A549 (cell line): Measurements from ENCODE around the gene MIS18BP1. TPM values are rescaled to one million over a fixed set of nuclear protein-coding genes. Genes with fewer than 3 reads are reported as not detected.

Experiments
- ATAC-seq, 2 experiments: fragments of 200-7000 bp in 1 of 2; fragments of >200 bp in 1 of 2; cut with Nextera tagmentation in 1 of 2; cut with Tn5 transposase in 1 of 2; 3 replicates each; pipeline versions ENCODE4 v1.8.0 to v1.9.1; 2018 to 2020; ENCODE audit warnings: mild to moderate bottlenecking in 1 of 2, moderate library complexity in 1 of 2
- CTCF ChIA-PET: fragments of 300-600 bp; sonication (Branson Sonifier 250); formaldehyde crosslinking; extraction: SDS; loops from one replicate; lab custom pipeline; 2021; ENCODE audit warnings: antibody characterized with exemption, inconsistent platforms; lab: Yijun Ruan, JAX
- POLR2A ChIA-PET: fragments of 350-600 bp; formaldehyde crosslinking; extraction: SDS; loops from one replicate; lab custom pipeline; 2021; ENCODE audit warnings: antibody characterized with exemption, inconsistent platforms; lab: Yijun Ruan, JAX
- DNase-seq, 2 experiments: peaks; one replicate each; pipeline versions ENCODE4 v3.0.0 to v3.0.0-alpha.2; 2011 to 2016; ENCODE audit warnings: low read depth in 1 of 2, low spot score in 1 of 2
- FAIRE-seq: peaks from 2 replicates; lab custom pipeline; 2011; peaks lifted over from hg19 to GRCh38; lab: Jason Lieb, UNC
- H3K27ac ChIP-seq, 2 experiments: fragments of >200 bp; sonication (Bioruptor Twin); formaldehyde crosslinking; 3 replicates each; pipeline ENCODE4 v1.5.1; 2016 to 2017
- H3K4me1 ChIP-seq: fragments of >200 bp; sonication (Bioruptor Twin); formaldehyde crosslinking; 3 replicates; pipeline ENCODE4 v1.6.1; 2016
- H3K4me2 ChIP-seq: fragments of >200 bp; sonication (Bioruptor Twin); formaldehyde crosslinking; 3 replicates; pipeline ENCODE4 v1.6.1; 2016
- H3K4me3 ChIP-seq: fragments of >200 bp; sonication (Bioruptor Twin); formaldehyde crosslinking; 3 replicates; pipeline ENCODE4 v1.5.1; 2016
- H3K9me3 ChIP-seq: fragments of >200 bp; sonication (Bioruptor Twin); formaldehyde crosslinking; 3 replicates; pipeline ENCODE4 v1.6.1; 2016
- BHLHE40 ChIP-seq: IDR thresholded peaks from 2 replicates; pipeline ENCODE4 v1.6.1; 2012; ENCODE audit warnings: low read depth, low read length, inconsistent platforms
- CBX8 ChIP-seq: fragments of 200-600 bp; sonication (generic); IDR thresholded peaks from 2 replicates; pipeline ENCODE4 v1.6.1; 2016
- EP300 ChIP-seq, 2 experiments: fragments of >200 bp; sonication (Bioruptor Twin); formaldehyde crosslinking; IDR thresholded peaks; 2 replicates in 1 of 2; 3 replicates in 1 of 2; pipeline ENCODE4 v1.6.1; 2016 to 2017
- FOSL2 ChIP-seq, 2 experiments: fragments of 450-650 bp in 1 of 2; fragments of >200 bp in 1 of 2; sonication (Bioruptor Twin) in 1 of 2; formaldehyde crosslinking; IDR thresholded peaks; 2 replicates each; pipeline versions ENCODE4 v1.5.0 to v1.6.1; 2016 to 2020; ENCODE audit warnings: mild to moderate bottlenecking in 1 of 2, moderate library complexity in 1 of 2
- GATA3 ChIP-seq: IDR thresholded peaks from 2 replicates; pipeline ENCODE4 v1.6.1; 2012; ENCODE audit warnings: borderline replicate concordance
- HDAC2 ChIP-seq: fragments of 200-600 bp; sonication (generic); IDR thresholded peaks from 2 replicates; pipeline ENCODE4 v1.6.1; 2016
- KDM1A ChIP-seq: fragments of 200-600 bp; sonication (generic); IDR thresholded peaks from 2 replicates; pipeline ENCODE4 v1.6.1; 2016; ENCODE audit warnings: low read depth, mild to moderate bottlenecking
- NFE2L2 ChIP-seq: fragments of 150-350 bp; conservative IDR thresholded peaks from 2 replicates; pipeline ENCODE4 v1.6.1; 2014; ENCODE audit warnings: low read length
- NPAS2 ChIP-seq: fragments of 250-450 bp; sonication (Bioruptor Pico); IDR thresholded peaks from 2 replicates; pipeline ENCODE4 v1.8.0; 2022; ENCODE audit warnings: mild to moderate bottlenecking, moderate library complexity, borderline replicate concordance
- NR3C1 ChIP-seq: fragments of >200 bp; sonication (Bioruptor Twin); formaldehyde crosslinking; IDR thresholded peaks from 3 replicates; pipeline ENCODE4 v1.6.1; 2017
- PHF8 ChIP-seq: fragments of 200-600 bp; sonication (generic); IDR thresholded peaks from 2 replicates; pipeline ENCODE4 v1.6.1; 2016; ENCODE audit warnings: low read depth, mild to moderate bottlenecking, antibody characterized with exemption, moderate library complexity, borderline replicate concordance
- RAD21 ChIP-seq, 2 experiments: fragments of >200 bp in 1 of 2; sonication (Bioruptor Twin) in 1 of 2; formaldehyde crosslinking in 1 of 2; IDR thresholded peaks in 1 of 2; conservative IDR thresholded peaks in 1 of 2; 2 replicates in 1 of 2; 3 replicates in 1 of 2; pipeline ENCODE4 v1.6.1; 2012 to 2018; ENCODE audit warnings: inconsistent platforms in 1 of 2
- RARB ChIP-seq: fragments of 250-450 bp; sonication (Bioruptor Pico); IDR thresholded peaks from 2 replicates; pipeline ENCODE4 v1.8.0; 2021; ENCODE audit warnings: mild to moderate bottlenecking, moderate library complexity
- SMC3 ChIP-seq: fragments of >200 bp; sonication (Bioruptor Twin); formaldehyde crosslinking; IDR thresholded peaks from 3 replicates; pipeline ENCODE4 v1.6.1; 2018; ENCODE audit warnings: inconsistent platforms
- SREBF2 ChIP-seq: fragments of 450-650 bp; IDR thresholded peaks from 2 replicates; pipeline ENCODE4 v1.6.1; 2014; ENCODE audit warnings: mild to moderate bottlenecking, moderate library complexity
- ZSCAN20 ChIP-seq: fragments of 250-450 bp; sonication (Bioruptor Pico); IDR thresholded peaks from 2 replicates; pipeline ENCODE4 v1.8.0; 2022; ENCODE audit warnings: mild to moderate bottlenecking, moderate library complexity
- polyA plus RNA-seq, 4 experiments: library from polyadenylated mRNA; depleted of rRNA in 3 of 4; stranded (reverse); fragments of >200 nt; fragmentation: RNase III in 1 of 4; extraction: RNeasy Plus Mini Kit Qiagen cat#74134 plus additional on column Dnase treatment in 1 of 4; gene quantifications; 2 replicates in 3 of 4; 3 replicates in 1 of 4; pipeline ENCODE4 v1.2.3, GENCODE V29; 2011 to 2017
- TF ChIP-seq, protein P1 (sequence below): fragments of >200 bp; sonication (Bioruptor Twin); formaldehyde crosslinking; IDR thresholded peaks from 3 replicates; pipeline ENCODE4 v1.5.1; 2016
- TF ChIP-seq, protein P2 (sequence below): fragments of >200 bp; sonication (Bioruptor Twin); formaldehyde crosslinking; IDR thresholded peaks from 2 replicates; pipeline ENCODE4 v1.6.1; 2016
- TF ChIP-seq, protein P3 (sequence below): fragments of 200-600 bp; sonication (generic); IDR thresholded peaks from 2 replicates; pipeline ENCODE4 v1.6.1; 2016; ENCODE audit warnings: antibody characterized with exemption, mild to moderate bottlenecking, moderate library complexity
- TF ChIP-seq, protein P4 (sequence below): IDR thresholded peaks from 2 replicates; pipeline ENCODE4 v1.6.1; 2012
- TF ChIP-seq, protein P5 (sequence below): fragments of 450-650 bp; IDR thresholded peaks from 2 replicates; pipeline ENCODE4 v1.6.1; 2014; ENCODE audit warnings: antibody characterized with exemption

MIS18BP1 gene
- polyA plus RNA-seq, 2 of the 4 experiments (the other 2 are of a cell fraction) = 26.1 to 38.0 TPM

DNA sequence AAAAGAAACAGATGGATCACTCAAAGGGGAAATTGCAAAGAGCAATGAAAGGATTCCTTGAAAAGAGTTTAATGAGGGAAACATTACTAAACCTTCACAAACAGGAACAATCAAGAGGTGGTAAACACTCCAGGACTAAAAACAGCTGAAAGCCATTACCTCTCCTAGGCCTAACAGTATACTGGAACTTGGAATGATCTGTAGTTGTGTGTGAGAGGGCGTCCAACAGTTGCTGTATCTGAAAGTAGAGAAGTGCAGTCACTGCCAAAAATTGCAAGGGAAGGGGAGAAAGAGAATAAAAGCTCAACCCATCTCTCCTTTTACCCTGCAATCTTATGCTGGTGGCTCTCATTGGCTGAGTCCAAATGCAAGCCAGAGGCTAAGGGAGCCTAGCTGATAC lies 17.0 kb upstream of the MIS18BP1 start (continued):
- TF ChIP-seq, protein P1, sequence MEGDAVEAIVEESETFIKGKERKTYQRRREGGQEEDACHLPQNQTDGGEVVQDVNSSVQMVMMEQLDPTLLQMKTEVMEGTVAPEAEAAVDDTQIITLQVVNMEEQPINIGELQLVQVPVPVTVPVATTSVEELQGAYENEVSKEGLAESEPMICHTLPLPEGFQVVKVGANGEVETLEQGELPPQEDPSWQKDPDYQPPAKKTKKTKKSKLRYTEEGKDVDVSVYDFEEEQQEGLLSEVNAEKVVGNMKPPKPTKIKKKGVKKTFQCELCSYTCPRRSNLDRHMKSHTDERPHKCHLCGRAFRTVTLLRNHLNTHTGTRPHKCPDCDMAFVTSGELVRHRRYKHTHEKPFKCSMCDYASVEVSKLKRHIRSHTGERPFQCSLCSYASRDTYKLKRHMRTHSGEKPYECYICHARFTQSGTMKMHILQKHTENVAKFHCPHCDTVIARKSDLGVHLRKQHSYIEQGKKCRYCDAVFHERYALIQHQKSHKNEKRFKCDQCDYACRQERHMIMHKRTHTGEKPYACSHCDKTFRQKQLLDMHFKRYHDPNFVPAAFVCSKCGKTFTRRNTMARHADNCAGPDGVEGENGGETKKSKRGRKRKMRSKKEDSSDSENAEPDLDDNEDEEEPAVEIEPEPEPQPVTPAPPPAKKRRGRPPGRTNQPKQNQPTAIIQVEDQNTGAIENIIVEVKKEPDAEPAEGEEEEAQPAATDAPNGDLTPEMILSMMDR = no peak
- no peak for TF ChIP-seq RARB (CRISPR knock-in tag)

DNA sequence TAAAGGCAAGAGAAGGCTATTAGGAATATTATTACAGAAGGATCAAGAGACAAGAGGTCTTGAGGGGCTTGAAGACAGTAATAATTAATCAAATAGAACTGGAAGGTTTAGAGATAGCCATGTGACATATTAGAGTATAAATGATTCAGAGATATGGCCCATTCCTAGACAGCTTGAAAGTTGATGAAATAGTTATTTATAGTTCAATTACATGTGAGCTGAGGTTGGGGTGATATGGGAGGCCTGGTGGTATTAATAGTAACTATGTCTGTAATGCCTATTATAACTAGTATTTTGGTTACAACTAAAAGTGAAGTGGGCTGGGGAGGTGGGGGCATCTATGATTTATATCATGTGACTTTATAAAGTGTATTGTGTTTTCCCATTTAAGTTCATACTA lies 14.1 kb upstream of the MIS18BP1 start:
- Histone ChIP-seq H3K9me3 (peaks cover 7% of the 10 kb centered on the region; the same call in 1 of the 3 replicates), H3K4me3 (no peak overlapping the region), H3K4me2 (no peak overlapping the region), H3K27ac (no peak overlapping the region), H3K4me1 (no peaks in the 10 kb centered on the region)
- no peak for TF ChIP-seq ZSCAN20 (CRISPR knock-in tag)
- TF ChIP-seq, protein P2, sequence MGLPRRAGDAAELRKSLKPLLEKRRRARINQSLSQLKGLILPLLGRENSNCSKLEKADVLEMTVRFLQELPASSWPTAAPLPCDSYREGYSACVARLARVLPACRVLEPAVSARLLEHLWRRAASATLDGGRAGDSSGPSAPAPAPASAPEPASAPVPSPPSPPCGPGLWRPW = no peak
- TF ChIP-seq BHLHE40 = no peak
- TF ChIP-seq EP300 (IDR thresholded peaks at IDR 0.05) = no peak
- TF ChIP-seq, protein P3, sequence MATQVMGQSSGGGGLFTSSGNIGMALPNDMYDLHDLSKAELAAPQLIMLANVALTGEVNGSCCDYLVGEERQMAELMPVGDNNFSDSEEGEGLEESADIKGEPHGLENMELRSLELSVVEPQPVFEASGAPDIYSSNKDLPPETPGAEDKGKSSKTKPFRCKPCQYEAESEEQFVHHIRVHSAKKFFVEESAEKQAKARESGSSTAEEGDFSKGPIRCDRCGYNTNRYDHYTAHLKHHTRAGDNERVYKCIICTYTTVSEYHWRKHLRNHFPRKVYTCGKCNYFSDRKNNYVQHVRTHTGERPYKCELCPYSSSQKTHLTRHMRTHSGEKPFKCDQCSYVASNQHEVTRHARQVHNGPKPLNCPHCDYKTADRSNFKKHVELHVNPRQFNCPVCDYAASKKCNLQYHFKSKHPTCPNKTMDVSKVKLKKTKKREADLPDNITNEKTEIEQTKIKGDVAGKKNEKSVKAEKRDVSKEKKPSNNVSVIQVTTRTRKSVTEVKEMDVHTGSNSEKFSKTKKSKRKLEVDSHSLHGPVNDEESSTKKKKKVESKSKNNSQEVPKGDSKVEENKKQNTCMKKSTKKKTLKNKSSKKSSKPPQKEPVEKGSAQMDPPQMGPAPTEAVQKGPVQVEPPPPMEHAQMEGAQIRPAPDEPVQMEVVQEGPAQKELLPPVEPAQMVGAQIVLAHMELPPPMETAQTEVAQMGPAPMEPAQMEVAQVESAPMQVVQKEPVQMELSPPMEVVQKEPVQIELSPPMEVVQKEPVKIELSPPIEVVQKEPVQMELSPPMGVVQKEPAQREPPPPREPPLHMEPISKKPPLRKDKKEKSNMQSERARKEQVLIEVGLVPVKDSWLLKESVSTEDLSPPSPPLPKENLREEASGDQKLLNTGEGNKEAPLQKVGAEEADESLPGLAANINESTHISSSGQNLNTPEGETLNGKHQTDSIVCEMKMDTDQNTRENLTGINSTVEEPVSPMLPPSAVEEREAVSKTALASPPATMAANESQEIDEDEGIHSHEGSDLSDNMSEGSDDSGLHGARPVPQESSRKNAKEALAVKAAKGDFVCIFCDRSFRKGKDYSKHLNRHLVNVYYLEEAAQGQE = no peak
- TF ChIP-seq FOSL2 (IDR thresholded peaks at IDR 0.05) = no peak
- TF ChIP-seq FOSL2 (CRISPR knock-in tag; IDR thresholded peaks at IDR 0.05) = no peak
- TF ChIP-seq NFE2L2 = no peak
- no peak for TF ChIP-seq NPAS2 (CRISPR knock-in tag)
- TF ChIP-seq GATA3 = no peak
- TF ChIP-seq, protein P4, sequence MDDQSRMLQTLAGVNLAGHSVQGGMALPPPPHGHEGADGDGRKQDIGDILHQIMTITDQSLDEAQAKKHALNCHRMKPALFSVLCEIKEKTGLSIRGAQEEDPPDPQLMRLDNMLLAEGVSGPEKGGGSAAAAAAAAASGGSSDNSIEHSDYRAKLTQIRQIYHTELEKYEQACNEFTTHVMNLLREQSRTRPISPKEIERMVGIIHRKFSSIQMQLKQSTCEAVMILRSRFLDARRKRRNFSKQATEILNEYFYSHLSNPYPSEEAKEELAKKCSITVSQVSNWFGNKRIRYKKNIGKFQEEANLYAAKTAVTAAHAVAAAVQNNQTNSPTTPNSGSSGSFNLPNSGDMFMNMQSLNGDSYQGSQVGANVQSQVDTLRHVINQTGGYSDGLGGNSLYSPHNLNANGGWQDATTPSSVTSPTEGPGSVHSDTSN = no peak
- TF ChIP-seq PHF8 = no peak
- no peak for TF ChIP-seq RAD21 (conservative IDR thresholded peaks at IDR 0.05 in 1 of 2, IDR thresholded peaks at IDR 0.05 in 1 of 2)
- TF ChIP-seq HDAC2 = no peak
- no peak for TF ChIP-seq KDM1A
- no peak for TF ChIP-seq CBX8
- TF ChIP-seq SREBF2 = no peak
- TF ChIP-seq SMC3 = no peak
- TF ChIP-seq, protein P5, sequence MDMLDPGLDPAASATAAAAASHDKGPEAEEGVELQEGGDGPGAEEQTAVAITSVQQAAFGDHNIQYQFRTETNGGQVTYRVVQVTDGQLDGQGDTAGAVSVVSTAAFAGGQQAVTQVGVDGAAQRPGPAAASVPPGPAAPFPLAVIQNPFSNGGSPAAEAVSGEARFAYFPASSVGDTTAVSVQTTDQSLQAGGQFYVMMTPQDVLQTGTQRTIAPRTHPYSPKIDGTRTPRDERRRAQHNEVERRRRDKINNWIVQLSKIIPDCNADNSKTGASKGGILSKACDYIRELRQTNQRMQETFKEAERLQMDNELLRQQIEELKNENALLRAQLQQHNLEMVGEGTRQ = no peak
- TF ChIP-seq NR3C1 = no peak
- FAIRE-seq (no peak), ATAC-seq (no peak), DNase-seq (no peak)
- CTCF ChIA-PET = interaction anchor here (0.5 to 5.9 kb wide), 4 partner anchors 11 to 1455 kb away, joined by 3 to 101 read pairs (median 32); partner anchors contain the start of gene MIS18BP1
- POLR2A ChIA-PET = no interaction called here
